Osteoblast (primary cell): ENCODE measurements around the gene COTL1. TPM values are rescaled to one million over a fixed set of nuclear protein-coding genes. Genes with fewer than 3 reads are reported as not detected.

Source experiments
- DNase-seq: peaks from one replicate; pipeline ENCODE4 v3.0.0; 2011; ENCODE audit warnings: low spot score, mixed read lengths; ENCODE audit not compliant: insufficient read length; ENCODE audit errors: missing footprints
- H2AFZ ChIP-seq: 2 replicates; pipeline ENCODE4 v1.6.0; 2011; ENCODE audit warnings: mild to moderate bottlenecking, low read length
- H3K27ac ChIP-seq: 2 replicates; pipeline ENCODE4 v1.5.1; 2011; ENCODE audit warnings: mild to moderate bottlenecking, low read depth, low read length, moderate library complexity
- H3K27me3 ChIP-seq: 2 replicates; pipeline ENCODE4 v1.6.0; 2012; ENCODE audit warnings: mild to moderate bottlenecking, control low read depth, inconsistent platforms, low read length, moderate library complexity; ENCODE audit not compliant: insufficient read depth
- H3K36me3 ChIP-seq: 2 replicates; pipeline ENCODE4 v1.5.1; 2011; ENCODE audit warnings: mild to moderate bottlenecking, low read length, control low read depth, moderate library complexity; ENCODE audit not compliant: insufficient read depth
- H3K4me1 ChIP-seq: 2 replicates; pipeline ENCODE4 v1.5.1; 2011; ENCODE audit warnings: mild to moderate bottlenecking, low read length, control low read depth, moderate library complexity; ENCODE audit not compliant: insufficient read depth
- H3K4me2 ChIP-seq: 2 replicates; pipeline ENCODE4 v1.6.0; 2011; ENCODE audit warnings: mild to moderate bottlenecking, low read length; ENCODE audit not compliant: insufficient read depth
- H3K4me3 ChIP-seq: fragments of 200-600 bp; sonication (generic); 3 replicates; pipeline ENCODE4 v1.5.1; 2012; ENCODE audit warnings: mild to moderate bottlenecking, low read length, inconsistent platforms; ENCODE audit not compliant: insufficient read depth
- H3K79me2 ChIP-seq: 2 replicates; pipeline ENCODE4 v1.6.0; 2012; ENCODE audit warnings: mild to moderate bottlenecking, low read length, control low read depth, inconsistent platforms; ENCODE audit not compliant: insufficient read depth
- H3K9me3 ChIP-seq: 2 replicates; pipeline ENCODE4 v1.5.1; 2011; ENCODE audit warnings: low read depth, low read length, control low read depth
- H4K20me1 ChIP-seq: 2 replicates; pipeline ENCODE4 v1.6.0; 2012; ENCODE audit warnings: mild to moderate bottlenecking, low read length, control low read depth; ENCODE audit not compliant: insufficient read depth
- CTCF ChIP-seq: IDR thresholded peaks from 2 replicates; pipeline ENCODE4 v1.5.1; 2011; ENCODE audit warnings: mild to moderate bottlenecking, low read depth, low read length, moderate library complexity; ENCODE audit errors: extremely low read depth
- total RNA-seq: library from RNA; depleted of rRNA; stranded (reverse); fragments of >200 nt; gene quantifications from 2 replicates; pipeline ENCODE4 v1.2.3, GENCODE V29; 2012

Gene COTL1
- total RNA-seq, 1 donor: 145 TPM

GRCh38 chr16:84648595-84649510 is 31.0 kb upstream of the COTL1 start:
- peaks cover 18% of the 10 kb centered on the region for H3K4me1 ChIP-seq
- peak; percentile 90 for DNase-seq
- TF ChIP-seq CTCF: no peak
- H3K79me2 ChIP-seq: peaks cover 29% of the 10 kb centered on the region
- peak overlapping the region; percentile 90 for H3K4me2 ChIP-seq
- no peaks in the 10 kb centered on the region for H3K9me3 ChIP-seq
- no peaks in the 10 kb centered on the region for H3K27me3 ChIP-seq
- peaks cover 25% of the 10 kb centered on the region for H3K36me3 ChIP-seq
- peaks cover 2% of the 10 kb centered on the region for H4K20me1 ChIP-seq
- H2AFZ ChIP-seq: peak overlapping the region; percentile 52
- peak overlapping the region; percentile 78 for H3K4me3 ChIP-seq
- no peak overlapping the region for H3K27ac ChIP-seq

- Histone ChIP-seq H3K9me3 (no peaks in the 10 kb centered on the region), H3K27ac (peak within 1 kb of the TSS; percentile 51), H3K36me3 (peaks cover 22% of the 10 kb centered on the region), H3K4me3 (peak within 1 kb of the TSS; percentile 78), H2AFZ (peak within 1 kb of the TSS; percentile 92), H3K79me2 (peaks cover 26% of the 10 kb centered on the region), H3K27me3 (no peaks in the 10 kb centered on the region), H3K4me1 (peaks cover 27% of the 10 kb centered on the region), H3K4me2 (peak within 1 kb of the TSS; percentile 90), H4K20me1 (peaks cover 2% of the 10 kb centered on the region)
- no peak for TF ChIP-seq CTCF
- DNase-seq: peak; percentile 100
These were observed 30.1 kb upstream of the COTL1 start, which contains the start of gene KLHL36 for GRCh38 chr16:84647828-84648594. TSS of gene KLHL36 (plus strand) at chr16:84648511. CDS start at chr16:84650868, 2,357 bp downstream.

- Histone ChIP-seq H4K20me1 (no peaks in the 10 kb centered on the region), H3K79me2 (peaks cover 3% of the 10 kb centered on the region), H3K36me3 (no peaks in the 10 kb centered on the region), H3K4me3 (no peak overlapping the region), H2AFZ (peak overlapping the region; percentile 11), H3K27me3 (no peaks in the 10 kb centered on the region), H3K27ac (no peak overlapping the region), H3K4me2 (peak overlapping the region; percentile 9), H3K9me3 (no peaks in the 10 kb centered on the region), H3K4me1 (peaks cover 27% of the 10 kb centered on the region)
- DNase-seq: peak; percentile 72
- TF ChIP-seq CTCF: no peak
These were observed 25.8 kb upstream of the COTL1 start for GRCh38 chr16:84643674-84644073.
